GM10266 (cell line): Measurements from ENCODE around the gene PPIL1.

Experiments
- DNase-seq: peaks from one replicate; pipeline ENCODE4 v3.0.0; 2012; ENCODE audit errors: extremely low spot score
- TF ChIP-seq, protein P1 (sequence below): IDR thresholded peaks from 2 replicates; pipeline ENCODE4 v1.5.1; 2012; ENCODE audit warnings: mild to moderate bottlenecking, low read depth; ENCODE audit not compliant: control insufficient read depth, insufficient read depth; ENCODE audit errors: missing control alignments

Gene PPIL1

DNA sequence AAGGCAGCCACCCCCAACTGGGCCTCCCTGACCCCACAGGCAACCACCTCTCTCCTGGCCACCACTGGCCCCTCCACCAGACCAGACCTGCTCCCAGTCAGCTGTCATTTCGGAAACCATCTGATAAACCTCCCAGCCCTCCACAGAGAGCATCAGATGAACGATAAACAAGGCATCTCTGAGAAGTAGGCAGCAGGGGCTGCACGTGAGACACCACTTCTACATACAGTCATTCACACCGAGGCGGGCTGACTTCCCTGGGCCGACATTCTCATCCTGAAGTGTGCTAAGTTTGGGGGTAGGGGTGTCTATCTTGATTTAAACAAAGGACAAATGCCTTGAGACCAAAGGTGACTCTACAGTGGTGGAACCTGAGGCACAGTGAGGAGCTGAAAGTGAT is 49.2 kb downstream of the PPIL1 start:
- TF ChIP-seq, protein P1, sequence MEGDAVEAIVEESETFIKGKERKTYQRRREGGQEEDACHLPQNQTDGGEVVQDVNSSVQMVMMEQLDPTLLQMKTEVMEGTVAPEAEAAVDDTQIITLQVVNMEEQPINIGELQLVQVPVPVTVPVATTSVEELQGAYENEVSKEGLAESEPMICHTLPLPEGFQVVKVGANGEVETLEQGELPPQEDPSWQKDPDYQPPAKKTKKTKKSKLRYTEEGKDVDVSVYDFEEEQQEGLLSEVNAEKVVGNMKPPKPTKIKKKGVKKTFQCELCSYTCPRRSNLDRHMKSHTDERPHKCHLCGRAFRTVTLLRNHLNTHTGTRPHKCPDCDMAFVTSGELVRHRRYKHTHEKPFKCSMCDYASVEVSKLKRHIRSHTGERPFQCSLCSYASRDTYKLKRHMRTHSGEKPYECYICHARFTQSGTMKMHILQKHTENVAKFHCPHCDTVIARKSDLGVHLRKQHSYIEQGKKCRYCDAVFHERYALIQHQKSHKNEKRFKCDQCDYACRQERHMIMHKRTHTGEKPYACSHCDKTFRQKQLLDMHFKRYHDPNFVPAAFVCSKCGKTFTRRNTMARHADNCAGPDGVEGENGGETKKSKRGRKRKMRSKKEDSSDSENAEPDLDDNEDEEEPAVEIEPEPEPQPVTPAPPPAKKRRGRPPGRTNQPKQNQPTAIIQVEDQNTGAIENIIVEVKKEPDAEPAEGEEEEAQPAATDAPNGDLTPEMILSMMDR: no peak
- no peak for DNase-seq

DNA sequence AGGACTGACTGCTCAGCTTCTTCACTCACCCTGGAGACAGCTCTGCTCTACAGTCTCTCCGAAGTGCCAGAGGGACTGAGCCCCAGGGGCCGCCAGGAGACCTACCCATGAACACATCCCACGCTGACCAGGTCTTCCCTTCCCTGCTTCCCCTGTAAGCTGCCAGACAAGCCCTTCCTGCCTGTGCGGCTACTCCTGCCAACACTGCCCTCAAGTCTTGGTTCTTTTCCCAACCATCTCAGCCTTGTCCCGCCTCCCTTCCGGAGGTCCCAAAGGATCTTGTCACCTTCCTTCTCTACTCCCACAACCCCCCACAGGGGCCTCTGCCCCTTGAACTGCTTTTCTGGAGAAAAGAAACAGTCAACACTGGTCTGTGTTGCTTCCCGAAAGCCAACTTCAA is 50.4 kb downstream of the PPIL1 start:
- no peak for DNase-seq
- TF ChIP-seq, protein P1: no peak

DNA sequence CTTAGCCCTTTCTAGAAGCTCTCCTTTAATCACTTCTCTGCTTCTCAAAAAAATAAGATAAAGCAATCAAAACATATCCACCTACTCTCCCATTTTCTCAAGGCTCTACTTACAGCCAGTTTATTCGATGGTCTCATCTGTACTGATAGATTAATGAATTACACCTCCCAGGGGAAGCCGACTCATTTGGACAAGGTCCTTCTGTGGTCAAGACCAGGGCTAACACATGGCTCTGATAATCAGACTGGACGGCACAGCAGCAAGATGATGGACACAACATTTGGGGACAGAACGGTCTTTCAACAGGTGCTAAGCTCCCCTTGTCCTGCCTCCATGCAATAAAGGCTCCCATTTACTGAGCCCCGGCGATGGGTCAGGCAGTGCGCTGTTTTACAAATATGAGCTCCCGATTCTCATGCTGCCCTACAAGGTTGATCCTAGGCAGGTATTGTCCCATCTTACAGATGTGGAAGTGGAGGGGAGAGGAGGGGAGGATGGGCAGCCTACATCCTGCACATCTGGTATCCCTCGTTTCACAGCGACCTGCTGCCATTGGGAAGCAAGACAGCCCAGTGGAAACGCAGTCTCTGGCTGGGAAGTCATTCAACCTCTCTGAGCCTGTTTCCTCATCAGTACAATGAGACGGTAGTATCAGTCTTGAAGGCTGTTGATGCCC is 51.0 kb downstream of the PPIL1 start:
- DNase-seq: no peak
- TF ChIP-seq, protein P1: no peak

DNA sequence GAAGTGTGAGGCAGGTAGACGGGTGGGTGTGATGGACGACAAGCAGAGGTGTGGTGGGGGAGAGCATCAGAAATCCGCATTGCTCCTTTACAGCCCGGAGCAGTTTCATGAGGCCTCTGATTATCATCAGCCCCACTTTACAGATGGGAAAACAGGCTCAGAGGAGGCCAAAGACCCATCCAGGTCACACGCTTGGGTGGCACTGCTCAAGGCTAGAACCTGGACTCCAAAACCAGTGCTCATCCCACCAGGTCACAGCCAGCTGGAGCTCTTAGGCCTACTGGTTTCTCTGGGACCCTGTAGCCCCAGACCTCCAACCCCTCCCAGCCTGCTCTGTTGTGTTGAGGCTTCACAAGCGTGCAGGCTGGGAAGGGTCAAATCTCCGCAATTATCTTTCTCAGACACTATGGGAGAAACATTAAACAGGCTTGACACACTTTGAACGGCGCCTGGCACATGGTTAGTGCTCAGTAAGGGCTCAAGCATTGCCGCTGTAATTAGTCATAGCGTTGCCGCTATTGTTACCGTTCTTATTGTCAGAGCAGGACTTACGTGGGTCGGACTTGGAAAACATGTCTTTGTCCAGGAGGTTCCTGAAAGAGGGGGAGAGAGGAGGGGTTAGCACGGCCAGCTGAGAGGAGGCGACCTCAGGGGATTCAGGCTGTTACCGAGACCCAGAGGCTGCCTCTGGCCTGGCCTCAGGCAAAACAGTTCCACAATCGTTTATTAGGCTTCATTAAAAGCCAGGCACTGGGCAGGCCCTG is 51.9 kb downstream of the PPIL1 start:
- DNase-seq: no peak
- TF ChIP-seq, protein P1: no peak

DNA sequence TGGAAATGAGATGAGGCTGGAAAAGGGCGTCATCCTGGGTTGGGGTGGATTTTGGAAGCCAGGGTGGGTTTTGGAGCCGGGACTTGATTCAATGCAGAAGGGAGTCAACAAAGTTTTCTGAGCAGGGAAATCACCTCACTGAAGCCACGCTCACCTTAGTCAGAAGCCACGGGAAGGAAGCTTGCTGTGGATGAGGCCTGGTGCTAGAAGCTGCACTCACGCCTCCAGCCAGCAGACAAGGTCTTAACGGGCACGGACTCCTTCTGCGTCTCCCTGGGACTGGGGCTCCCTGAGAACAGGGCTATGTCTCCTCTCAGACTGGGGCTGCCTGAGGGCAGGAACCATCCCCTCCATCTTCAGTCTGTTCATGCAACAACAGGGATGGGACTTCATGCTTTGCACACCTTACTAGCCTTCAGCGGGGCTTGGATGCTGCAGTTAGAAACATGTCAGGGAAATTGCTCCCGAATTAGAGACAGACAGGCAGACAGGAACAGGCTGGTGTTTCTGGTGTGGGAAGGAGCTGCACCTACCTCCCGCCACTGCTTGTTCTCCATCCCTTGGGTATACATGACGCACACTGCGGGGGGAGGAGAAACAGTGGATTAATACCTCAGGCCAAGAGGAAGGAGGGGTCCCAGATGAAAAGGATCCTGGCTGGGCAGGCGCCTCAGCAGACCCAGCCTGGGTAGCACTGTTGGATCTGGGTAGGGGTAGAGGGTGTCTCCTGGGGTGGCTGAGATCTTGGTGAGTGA is 52.8 kb downstream of the PPIL1 start:
- DNase-seq: no peak
- TF ChIP-seq, protein P1: no peak

DNA sequence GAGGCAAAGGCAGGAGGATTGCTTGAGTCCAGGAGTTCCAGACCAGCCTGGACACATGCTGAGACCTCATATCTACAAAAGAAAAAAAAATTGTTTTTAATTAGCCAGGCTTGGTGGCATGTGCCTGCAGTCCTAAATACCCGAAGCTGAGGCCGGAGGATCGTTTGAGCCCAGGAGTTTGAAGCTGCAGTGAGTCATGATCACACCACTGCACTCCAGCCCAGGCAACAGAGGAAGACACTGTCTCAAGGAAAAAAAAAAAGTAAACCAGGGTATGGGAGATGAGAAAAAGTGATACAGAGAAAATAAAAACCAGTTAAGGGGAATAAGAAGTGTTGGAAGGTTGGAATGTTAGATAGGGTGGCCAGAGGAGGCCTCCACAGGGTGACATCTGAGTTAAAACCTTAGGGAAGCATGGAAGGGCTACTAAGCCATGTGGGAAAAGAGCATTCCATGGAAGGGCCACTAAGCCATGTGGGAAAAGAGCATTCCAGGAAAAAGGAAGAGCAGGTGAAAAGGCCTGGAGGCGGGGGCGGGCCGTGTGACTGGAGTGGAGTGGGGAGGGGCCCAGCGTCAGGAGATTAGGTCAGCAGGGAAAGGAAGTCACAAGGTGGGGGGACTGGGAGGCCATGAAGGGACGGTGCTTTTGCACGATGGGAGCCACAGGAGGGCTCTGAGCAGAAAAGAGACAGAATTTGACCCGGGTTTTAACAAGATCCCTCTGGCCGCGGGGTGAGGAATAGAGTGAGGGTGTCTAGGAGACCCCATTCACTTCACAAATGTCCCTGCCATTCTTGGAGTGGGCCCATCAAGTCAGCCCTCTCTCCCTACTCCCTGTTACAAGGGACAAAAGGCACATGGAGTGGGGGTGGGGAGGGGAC is 53.7 kb downstream of the PPIL1 start:
- TF ChIP-seq, protein P1: no peak
- no peak for DNase-seq
